Activated CD4-positive, alpha-beta T cell treated with anti-CD3 and anti-CD28 coated beads, Interleukin-2, amount 10 ng/mL, durations not matched to agents 7 days and 5 days (primary cell): ENCODE data around the gene KRTAP29-1. TPM values are rescaled to one million over a fixed set of nuclear protein-coding genes. Genes with fewer than 3 reads are reported as not detected.
A peak's percentile ranks its signal among the peaks of the same experiment; 100 is the strongest.
"Not testable (repeated sequence)": the region's sequence is repeated elsewhere in the genome, so short reads cannot be mapped to it uniquely, and the experiment has no call there.

ENCODE experiments used
- CTCF ChIA-PET: fragments of 350-600 bp; sonication (Branson Sonifier 250); formaldehyde crosslinking; loops from one replicate; lab custom pipeline; 2021; ENCODE audit warnings: antibody characterized with exemption; lab: Charles Lee
- POLR2A ChIA-PET: fragments of 350-600 bp; sonication (Branson Sonifier 250); formaldehyde crosslinking; loops from one replicate; lab custom pipeline; 2021; ENCODE audit warnings: antibody characterized with exemption; lab: Charles Lee
- DNase-seq: peaks from one replicate; pipeline ENCODE4 v3.0.0-alpha.2; 2020
- H3K27ac Mint-ChIP-seq: one replicate; pipeline ENCODE4 v1.8.0; 2021; ENCODE audit warnings: mild to moderate bottlenecking, moderate library complexity, mixed read lengths
- H3K27me3 Mint-ChIP-seq: one replicate; pipeline ENCODE4 v1.8.0; 2021; ENCODE audit warnings: mixed read lengths
- H3K36me3 Mint-ChIP-seq: one replicate; pipeline ENCODE4 v1.8.0; 2021; ENCODE audit warnings: low read depth, mixed read lengths
- H3K4me1 Mint-ChIP-seq: one replicate; pipeline ENCODE4 v1.8.0; 2021; ENCODE audit warnings: mixed read lengths
- H3K4me3 Mint-ChIP-seq: one replicate; pipeline ENCODE4 v1.8.0; 2021; ENCODE audit warnings: mild to moderate bottlenecking, moderate library complexity, mixed read lengths
- H3K9me3 Mint-ChIP-seq: one replicate; pipeline ENCODE4 v1.8.0; 2021; ENCODE audit warnings: mixed read lengths
- total RNA-seq, 2 experiments: library from RNA; stranded (reverse); gene quantifications; one replicate each; pipeline ENCODE4 v1.2.3, GENCODE V29; 2021

The KRTAP29-1 gene
- total RNA-seq: not detected

GRCh38 chr17:41301916-41302901 lies at the start of gene KRTAP29-1:
Gene KRTAP29-1 (minus strand): TSS chr17:41302851. CDS start chr17:41302851, 0 bp downstream.
- Mint-ChIP-seq H3K4me3 (no peak within 1 kb of the TSS), H3K4me1 (peaks cover 16% of the 10 kb centered on the region), H3K36me3 (peaks cover 3% of the 10 kb centered on the region), H3K27me3 (no peaks in the 10 kb centered on the region), H3K9me3 (peaks cover 7% of the 10 kb centered on the region), H3K27ac (peak within 1 kb of the TSS; percentile 44)
- DNase-seq: no peak
- ChIA-PET CTCF (interaction anchor here (1.2 to 1.7 kb wide), 4 partner anchors 9 to 360 kb away, joined by 3 read pairs; no protein-coding TSS in a partner anchor), POLR2A (no interaction called here)

GRCh38 chr17:41351177-41351576 lies 48.5 kb upstream of the KRTAP29-1 start:
- Mint-ChIP-seq H3K36me3 (no peaks in the 10 kb centered on the region), H3K4me3 (no peak overlapping the region), H3K4me1 (peaks cover 7% of the 10 kb centered on the region), H3K9me3 (no peaks in the 10 kb centered on the region), H3K27ac (no peak overlapping the region), H3K27me3 (peaks cover 6% of the 10 kb centered on the region)
- ChIA-PET POLR2A (no interaction called here), CTCF (interaction anchor here (1.7 to 1.9 kb wide), 2 partner anchors 29 to 42 kb away, joined by 3 to 6 read pairs; partner anchors contain the start of gene KRTAP16-1)
- DNase-seq: no peak

GRCh38 chr17:41350381-41350878 lies 47.8 kb upstream of the KRTAP29-1 start, which contains the start of gene KRT33A:
Gene KRT33A (minus strand): TSS chr17:41350828. CDS start chr17:41350767, 61 bp downstream.
- POLR2A ChIA-PET, H3K4me3 Mint-ChIP-seq, H3K4me1 Mint-ChIP-seq, DNase-seq, H3K27me3 Mint-ChIP-seq, H3K36me3 Mint-ChIP-seq, H3K9me3 Mint-ChIP-seq, H3K27ac Mint-ChIP-seq: not testable (repeated sequence)
- CTCF ChIA-PET: interaction anchor here (1.3 to 1.9 kb wide), 3 partner anchors 19 to 41 kb away, joined by 3 to 6 read pairs (median 3); partner anchors contain the start of gene KRTAP16-1

- no peak for DNase-seq
- Mint-ChIP-seq H3K27ac (no peak overlapping the region), H3K36me3 (peaks cover 9% of the 10 kb centered on the region), H3K4me3 (no peak overlapping the region), H3K27me3 (peaks cover 10% of the 10 kb centered on the region), H3K9me3 (peaks cover 8% of the 10 kb centered on the region), H3K4me1 (peaks cover 10% of the 10 kb centered on the region)
- POLR2A ChIA-PET: interaction anchor here (0.6 kb wide), 1 partner anchor 96 kb away, joined by 3 read pairs; no protein-coding TSS in a partner anchor
- CTCF ChIA-PET: interaction anchor here (1.0 to 1.2 kb wide), 3 partner anchors 15 to 200 kb away, joined by 3 to 6 read pairs (median 3); no protein-coding TSS in a partner anchor
Observed at GRCh38 chr17:41347869-41348760, 45.5 kb upstream of the KRTAP29-1 start.

- H3K4me3 Mint-ChIP-seq, H3K27me3 Mint-ChIP-seq, POLR2A ChIA-PET, H3K27ac Mint-ChIP-seq, DNase-seq: not testable (repeated sequence)
- peaks cover 14% of the 10 kb centered on the region for H3K9me3 Mint-ChIP-seq
- CTCF ChIA-PET: interaction anchor here (1.1 kb wide), 1 partner anchor 10 kb away, joined by 3 read pairs; no protein-coding TSS in a partner anchor
- peaks cover 24% of the 10 kb centered on the region for H3K36me3 Mint-ChIP-seq
- H3K4me1 Mint-ChIP-seq: peaks cover 21% of the 10 kb centered on the region
Observed at GRCh38 chr17:41346421-41346820, 43.8 kb upstream of the KRTAP29-1 start.

- Mint-ChIP-seq H3K36me3 (peaks cover 24% of the 10 kb centered on the region), H3K9me3 (peaks cover 14% of the 10 kb centered on the region), H3K4me3 (no peak overlapping the region), H3K27ac (no peak overlapping the region), H3K4me1 (peaks cover 24% of the 10 kb centered on the region), H3K27me3 (peaks cover 8% of the 10 kb centered on the region)
- CTCF ChIA-PET: interaction anchor here (1.1 kb wide), 1 partner anchor 10 kb away, joined by 3 read pairs; no protein-coding TSS in a partner anchor
- no peak for DNase-seq
- POLR2A ChIA-PET: no interaction called here
Observed at GRCh38 chr17:41345992-41346391, 43.3 kb upstream of the KRTAP29-1 start.

GRCh38 chr17:41343029-41343428 lies 40.4 kb upstream of the KRTAP29-1 start:
- no peak for DNase-seq
- H3K4me3 Mint-ChIP-seq: no peak overlapping the region
- peaks cover 8% of the 10 kb centered on the region for H3K27me3 Mint-ChIP-seq
- CTCF ChIA-PET: no interaction called here
- POLR2A ChIA-PET: no interaction called here
- H3K9me3 Mint-ChIP-seq: peaks cover 14% of the 10 kb centered on the region
- peaks cover 29% of the 10 kb centered on the region for H3K36me3 Mint-ChIP-seq
- H3K4me1 Mint-ChIP-seq: peaks cover 53% of the 10 kb centered on the region
- peak overlapping the region; percentile 25 for H3K27ac Mint-ChIP-seq

- Mint-ChIP-seq H3K27ac (peak overlapping the region; percentile 92), H3K36me3 (peaks cover 29% of the 10 kb centered on the region), H3K4me1 (peaks cover 58% of the 10 kb centered on the region), H3K27me3 (peaks cover 8% of the 10 kb centered on the region), H3K4me3 (peak overlapping the region; percentile 40), H3K9me3 (peaks cover 14% of the 10 kb centered on the region)
- POLR2A ChIA-PET: interaction anchor here (1.1 kb wide), 1 partner anchor 347 kb away, joined by 3 read pairs; the partner anchor contains the start of gene EIF1
- DNase-seq: peak; percentile 82
- CTCF ChIA-PET: interaction anchor here (0.7 to 1.5 kb wide), 3 partner anchors 19 to 66 kb away, joined by 3 to 4 read pairs (median 4); no protein-coding TSS in a partner anchor
Observed at GRCh38 chr17:41340934-41341861, 38.5 kb upstream of the KRTAP29-1 start.

GRCh38 chr17:41340494-41340893 lies 37.8 kb upstream of the KRTAP29-1 start:
- Mint-ChIP-seq H3K4me3 (peak overlapping the region; percentile 6), H3K36me3 (peaks cover 29% of the 10 kb centered on the region), H3K27me3 (peaks cover 8% of the 10 kb centered on the region), H3K9me3 (peaks cover 12% of the 10 kb centered on the region), H3K4me1 (peaks cover 65% of the 10 kb centered on the region), H3K27ac (peak overlapping the region; percentile 92)
- CTCF ChIA-PET: interaction anchor here (1.4 to 2.4 kb wide), 3 partner anchors 11 to 67 kb away, joined by 4 to 6 read pairs (median 4); no protein-coding TSS in a partner anchor
- no peak for DNase-seq
- POLR2A ChIA-PET: interaction anchor here (1.1 kb wide), 1 partner anchor 348 kb away, joined by 3 read pairs; the partner anchor contains the start of gene EIF1

- H3K4me3 Mint-ChIP-seq: peak overlapping the region; percentile 14
- H3K9me3 Mint-ChIP-seq: peaks cover 12% of the 10 kb centered on the region
- ChIA-PET CTCF (interaction anchor here (1.2 to 2.4 kb wide), 3 partner anchors 10 to 94 kb away, joined by 3 to 6 read pairs (median 4); no protein-coding TSS in a partner anchor), POLR2A (no interaction called here)
- DNase-seq: no peak
- H3K27me3 Mint-ChIP-seq: peaks cover 5% of the 10 kb centered on the region
- peak overlapping the region; percentile 92 for H3K27ac Mint-ChIP-seq
- peaks cover 71% of the 10 kb centered on the region for H3K4me1 Mint-ChIP-seq
- H3K36me3 Mint-ChIP-seq: peaks cover 29% of the 10 kb centered on the region
Observed at GRCh38 chr17:41339571-41340172, 37.0 kb upstream of the KRTAP29-1 start.
